GM10847 (cell line): Measurements from ENCODE around the gene APC2.

Experiments used
- POLR2A ChIP-seq: IDR thresholded peaks from 2 replicates; pipeline ENCODE4 v1.6.1; 2011; ENCODE audit not compliant: insufficient read length; ENCODE audit errors: extremely low read depth

The APC2 gene

GRCh38 chr19:1461862-1462261 is 11.9 kb downstream of the APC2 start:
- no peak for TF ChIP-seq POLR2A

- TF ChIP-seq POLR2A = no peak
Observed at GRCh38 chr19:1465191-1466016, 15.5 kb downstream of the APC2 start.

- TF ChIP-seq POLR2A = no peak
Observed at GRCh38 chr19:1466018-1466460, 16.1 kb downstream of the APC2 start.

DNA sequence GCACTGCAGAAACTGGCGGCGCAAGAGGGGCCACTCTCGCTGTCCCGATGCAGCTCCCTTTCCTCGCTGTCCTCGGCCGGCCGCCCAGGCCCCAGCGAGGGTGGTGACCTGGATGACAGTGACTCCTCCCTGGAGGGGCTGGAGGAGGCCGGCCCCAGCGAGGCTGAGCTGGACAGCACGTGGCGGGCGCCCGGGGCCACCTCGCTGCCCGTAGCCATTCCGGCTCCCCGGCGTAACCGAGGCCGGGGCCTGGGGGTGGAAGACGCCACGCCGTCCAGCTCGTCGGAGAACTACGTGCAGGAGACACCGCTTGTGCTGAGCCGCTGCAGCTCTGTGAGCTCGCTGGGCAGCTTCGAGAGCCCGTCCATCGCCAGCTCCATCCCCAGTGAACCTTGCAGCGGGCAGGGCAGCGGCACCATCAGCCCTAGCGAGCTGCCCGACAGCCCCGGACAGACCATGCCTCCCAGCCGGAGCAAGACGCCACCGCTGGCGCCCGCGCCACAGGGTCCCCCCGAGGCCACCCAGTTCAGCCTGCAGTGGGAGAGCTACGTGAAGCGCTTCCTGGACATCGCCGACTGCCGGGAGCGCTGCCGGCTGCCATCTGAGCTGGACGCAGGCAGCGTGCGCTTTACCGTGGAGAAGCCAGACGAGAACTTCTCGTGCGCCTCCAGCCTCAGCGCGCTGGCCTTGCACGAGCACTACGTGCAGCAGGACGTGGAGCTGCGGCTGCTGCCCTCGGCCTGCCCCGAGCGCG is 16.7 kb downstream of the APC2 start:
- TF ChIP-seq POLR2A = no peak

DNA sequence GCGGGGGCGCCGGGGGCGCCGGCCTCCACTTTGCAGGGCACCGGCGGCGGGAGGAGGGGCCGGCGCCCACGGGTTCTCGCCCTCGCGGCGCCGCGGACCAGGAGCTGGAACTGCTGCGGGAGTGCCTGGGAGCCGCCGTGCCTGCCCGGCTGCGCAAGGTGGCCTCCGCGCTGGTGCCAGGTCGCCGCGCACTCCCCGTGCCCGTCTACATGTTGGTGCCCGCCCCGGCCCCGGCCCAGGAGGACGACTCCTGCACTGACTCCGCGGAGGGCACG is 17.2 kb downstream of the APC2 start:
- no peak for TF ChIP-seq POLR2A

DNA sequence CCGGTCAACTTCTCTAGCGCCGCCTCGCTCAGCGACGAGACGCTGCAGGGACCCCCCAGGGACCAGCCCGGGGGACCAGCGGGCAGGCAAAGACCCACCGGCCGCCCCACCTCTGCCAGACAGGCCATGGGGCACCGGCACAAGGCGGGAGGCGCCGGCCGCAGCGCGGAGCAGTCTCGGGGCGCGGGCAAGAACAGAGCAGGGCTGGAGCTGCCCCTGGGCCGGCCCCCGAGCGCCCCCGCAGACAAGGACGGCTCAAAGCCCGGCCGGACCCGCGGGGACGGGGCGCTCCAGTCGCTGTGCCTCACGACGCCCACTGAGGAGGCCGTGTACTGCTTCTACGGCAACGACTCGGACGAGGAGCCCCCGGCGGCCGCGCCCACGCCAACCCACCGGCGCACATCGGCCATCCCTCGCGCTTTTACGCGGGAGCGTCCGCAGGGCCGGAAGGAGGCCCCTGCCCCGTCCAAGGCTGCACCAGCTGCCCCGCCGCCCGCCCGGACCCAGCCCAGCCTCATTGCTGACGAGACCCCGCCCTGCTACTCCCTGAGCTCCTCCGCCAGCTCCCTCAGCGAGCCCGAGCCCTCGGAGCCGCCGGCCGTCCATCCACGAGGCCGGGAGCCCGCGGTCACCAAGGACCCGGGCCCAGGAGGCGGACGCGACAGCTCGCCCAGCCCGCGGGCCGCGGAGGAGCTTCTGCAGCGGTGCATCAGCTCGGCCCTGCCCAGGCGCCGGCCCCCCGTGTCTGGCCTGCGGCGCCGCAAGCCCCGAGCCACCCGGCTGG is 17.8 kb downstream of the APC2 start:
- no peak for TF ChIP-seq POLR2A

GRCh38 chr19:1468274-1468820 is 18.4 kb downstream of the APC2 start:
- TF ChIP-seq POLR2A = no peak

- TF ChIP-seq POLR2A = no peak
Observed at GRCh38 chr19:1468821-1469254, 18.9 kb downstream of the APC2 start.

DNA sequence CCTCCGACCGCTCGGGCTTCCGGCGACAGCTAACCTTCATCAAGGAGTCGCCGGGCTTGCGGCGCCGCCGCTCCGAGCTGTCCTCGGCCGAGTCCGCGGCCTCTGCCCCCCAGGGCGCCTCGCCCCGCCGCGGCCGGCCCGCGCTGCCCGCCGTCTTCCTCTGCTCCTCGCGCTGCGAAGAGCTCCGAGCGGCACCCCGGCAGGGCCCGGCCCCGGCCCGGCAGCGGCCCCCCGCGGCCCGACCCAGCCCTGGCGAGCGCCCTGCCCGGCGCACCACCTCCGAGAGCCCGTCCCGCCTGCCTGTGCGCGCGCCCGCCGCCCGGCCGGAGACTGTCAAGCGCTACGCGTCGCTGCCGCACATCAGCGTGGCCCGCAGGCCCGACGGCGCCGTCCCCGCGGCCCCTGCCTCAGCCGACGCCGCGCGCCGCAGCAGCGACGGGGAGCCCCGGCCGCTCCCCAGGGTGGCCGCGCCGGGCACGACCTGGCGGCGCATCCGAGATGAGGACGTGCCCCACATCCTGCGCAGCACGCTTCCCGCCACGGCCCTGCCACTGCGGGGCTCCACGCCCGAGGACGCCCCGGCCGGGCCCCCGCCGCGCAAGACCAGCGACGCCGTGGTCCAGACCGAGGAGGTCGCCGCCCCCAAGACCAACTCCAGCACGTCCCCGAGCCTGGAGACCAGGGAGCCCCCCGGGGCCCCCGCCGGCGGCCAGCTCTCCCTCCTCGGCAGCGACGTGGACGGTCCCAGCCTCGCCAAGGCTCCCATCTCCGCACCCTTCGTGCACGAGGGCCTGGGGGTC is 19.5 kb downstream of the APC2 start:
- no peak for TF ChIP-seq POLR2A

- no peak for TF ChIP-seq POLR2A
Observed at GRCh38 chr19:1470055-1470304, 20.1 kb downstream of the APC2 start.

DNA sequence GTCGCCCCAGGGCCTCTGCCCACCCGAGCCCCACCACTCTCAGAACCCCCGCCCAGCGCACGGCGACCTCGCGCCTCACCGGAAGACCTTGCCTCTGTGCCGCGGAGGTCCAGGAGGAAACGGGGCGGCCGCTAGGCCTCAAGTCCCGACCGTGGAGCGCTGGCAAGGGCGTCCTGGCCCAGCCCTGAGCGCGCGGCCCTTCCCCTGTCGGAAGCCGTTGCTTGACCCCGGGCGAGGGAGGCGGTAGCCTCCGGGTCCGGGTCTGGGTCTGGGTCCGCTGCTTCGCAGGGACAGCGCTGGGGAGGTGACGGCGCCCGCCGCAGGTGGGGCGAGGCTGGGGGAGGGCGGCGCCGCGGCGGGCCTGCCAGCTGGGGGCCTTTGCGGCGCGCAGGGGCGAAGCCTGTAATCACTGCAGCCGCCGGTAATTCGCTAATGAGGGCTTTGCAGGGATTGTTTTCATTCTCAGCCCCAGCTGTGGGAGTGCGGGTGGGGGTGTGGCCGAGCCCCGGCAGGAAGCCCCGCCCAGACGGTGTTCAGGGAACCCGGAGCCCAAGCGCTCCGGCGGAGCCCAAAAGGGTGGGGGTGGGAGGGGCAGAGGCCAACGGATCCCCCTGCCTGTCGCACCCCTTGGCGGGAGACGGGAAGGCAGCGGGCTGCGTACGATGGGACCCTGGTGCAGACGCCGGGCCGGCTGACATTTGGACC is 20.5 kb downstream of the APC2 start:
- no peak for TF ChIP-seq POLR2A

DNA sequence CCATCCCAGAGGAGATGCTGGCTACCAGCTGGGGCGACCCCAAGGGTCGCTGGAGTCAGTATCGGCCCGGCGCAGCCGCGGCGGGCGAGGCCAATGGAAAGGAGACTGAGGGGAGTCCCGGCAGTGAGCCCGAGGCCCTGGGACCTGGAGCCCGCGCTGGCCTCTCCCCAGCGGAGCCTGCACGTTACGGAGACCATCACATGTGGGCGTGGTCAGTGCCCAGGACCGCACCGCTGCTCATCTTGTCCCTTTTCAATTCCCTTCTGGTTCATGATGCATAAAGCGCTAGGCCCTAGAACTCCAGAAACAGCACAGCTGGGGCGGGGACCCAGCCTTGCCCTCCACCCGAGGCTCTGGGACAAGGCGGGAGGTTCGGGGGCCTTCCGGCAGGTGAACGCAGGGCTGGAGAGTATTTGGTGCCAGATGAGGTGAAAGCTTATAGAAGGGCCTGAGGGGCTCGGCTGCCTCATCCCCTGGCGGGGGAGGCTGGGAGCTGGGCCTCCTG is 21.1 kb downstream of the APC2 start:
- TF ChIP-seq POLR2A = no peak

DNA sequence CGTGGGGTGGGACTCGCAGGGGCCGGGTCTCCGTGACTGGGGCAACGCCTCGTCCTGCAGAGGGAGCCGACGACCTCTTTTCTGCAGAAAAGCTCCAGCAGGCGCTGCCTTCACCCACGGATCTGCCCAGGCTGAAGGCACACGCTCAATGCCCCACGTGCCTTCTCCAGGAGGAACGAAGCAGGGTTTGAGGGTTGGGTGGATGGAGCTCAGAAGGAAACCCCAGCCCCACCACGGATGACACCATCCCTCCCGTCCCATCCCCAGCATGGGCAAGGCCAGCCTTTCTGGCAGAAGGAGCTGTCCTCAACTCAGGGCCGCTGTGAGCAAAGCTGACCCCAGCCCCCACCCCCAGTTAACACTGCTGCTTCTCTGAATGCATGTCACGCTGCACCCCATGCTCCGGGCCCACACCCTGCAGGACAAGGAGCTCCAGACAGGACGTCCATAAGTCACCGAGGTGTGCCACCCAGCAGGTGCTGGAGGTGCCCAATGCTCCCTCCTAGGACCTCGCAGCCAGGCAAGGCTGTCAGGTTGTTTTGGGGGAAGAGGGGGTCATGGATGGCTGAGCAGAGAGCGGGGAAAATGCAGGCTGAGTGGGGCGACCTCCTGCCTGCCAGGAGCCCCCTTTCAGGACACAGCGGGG is 21.7 kb downstream of the APC2 start:
- TF ChIP-seq POLR2A = no peak
